K562 (cell line): ENCODE results near the gene RACK1.

Source experiments
- EGR1 ChIP-seq: fragments of 450-650 bp; conservative IDR thresholded peaks from 2 replicates; pipeline ENCODE4 v1.6.1; 2017; ENCODE audit warnings: mild to moderate bottlenecking
- FOXM1 ChIP-seq, 2 experiments: fragments of 450-650 bp in 1 of 2; sonication (generic) in 1 of 2; formaldehyde crosslinking in 1 of 2; IDR thresholded peaks; 2 replicates each; pipeline versions ENCODE4 v1.6.1 to v1.9.0; 2017 to 2022; ENCODE audit warnings: low read depth in 2 of 2, mild to moderate bottlenecking in 2 of 2, missing genetic modification reagents in 1 of 2, moderate library complexity in 1 of 2
- POLR2A ChIP-seq: fragments of 450-650 bp; conservative IDR thresholded peaks from 2 replicates; pipeline ENCODE4 v1.6.1; 2016
- TARDBP ChIP-seq: fragments of 450-650 bp; IDR thresholded peaks from 2 replicates; pipeline ENCODE4 v1.6.1; 2016
- ZNF311 ChIP-seq: fragments of 250-450 bp; sonication (Bioruptor Pico); IDR thresholded peaks from 2 replicates; pipeline ENCODE4 v1.4.0; 2020; ENCODE audit warnings: mild to moderate bottlenecking, moderate library complexity

- TF ChIP-seq ZNF311 (CRISPR knock-in tag) (no peak), EGR1 (no peak), FOXM1 (IDR thresholded peaks at IDR 0.05; ENCODE audit: low read depth) (no peak), FOXM1 (CRISPR knock-in tag; IDR thresholded peaks at IDR 0.05; ENCODE audit: low read depth) (no peak), POLR2A (no peak), TARDBP (no peak)
Measured at GRCh38 chr5:181207960-181208253, 35.8 kb downstream of the RACK1 start.
